LoVo (cell line): ENCODE results near the gene PLCB1.
A peak's percentile ranks its signal among the peaks of the same experiment; 100 is the strongest.

Source experiments
- DNase-seq: peaks from one replicate; pipeline ENCODE4 v3.0.0-alpha.2; 2016; ENCODE audit warnings: low spot score

The PLCB1 gene

GRCh38 chr20:8303651-8304050 is 171.6 kb downstream of the PLCB1 start:
- DNase-seq: no peak

GRCh38 chr20:8304124-8304816 is 172.2 kb downstream of the PLCB1 start:
- no peak for DNase-seq

- peak; percentile 10 for DNase-seq
Measured at GRCh38 chr20:8305449-8305978, 173.4 kb downstream of the PLCB1 start.

- no peak for DNase-seq
Measured at GRCh38 chr20:8306937-8307336, 174.9 kb downstream of the PLCB1 start.

- DNase-seq: no peak
Measured at GRCh38 chr20:8309634-8310033, 177.6 kb downstream of the PLCB1 start.

- DNase-seq: no peak
Measured at GRCh38 chr20:8310618-8311017, 178.6 kb downstream of the PLCB1 start.

- DNase-seq: no peak
Measured at GRCh38 chr20:8313073-8313472, 181.0 kb downstream of the PLCB1 start.

GRCh38 chr20:8315639-8316573 is 183.8 kb downstream of the PLCB1 start:
- no peak for DNase-seq

- DNase-seq: no peak
Measured at GRCh38 chr20:8317448-8317847, 185.4 kb downstream of the PLCB1 start.

- no peak for DNase-seq
Measured at GRCh38 chr20:8318965-8319625, 187.0 kb downstream of the PLCB1 start.

- no peak for DNase-seq
Measured at GRCh38 chr20:8320306-8320705, 188.2 kb downstream of the PLCB1 start.

GRCh38 chr20:8321001-8321400 is 188.9 kb downstream of the PLCB1 start:
- DNase-seq: no peak

GRCh38 chr20:8322662-8323217 is 190.7 kb downstream of the PLCB1 start:
- DNase-seq: no peak

GRCh38 chr20:8326191-8326590 is 194.1 kb downstream of the PLCB1 start:
- no peak for DNase-seq

GRCh38 chr20:8326899-8327298 is 194.8 kb downstream of the PLCB1 start:
- no peak for DNase-seq

- DNase-seq: no peak
Measured at GRCh38 chr20:8328189-8328588, 196.1 kb downstream of the PLCB1 start.

- DNase-seq: no peak
Measured at GRCh38 chr20:8330319-8330784, 198.3 kb downstream of the PLCB1 start.

- DNase-seq: no peak
Measured at GRCh38 chr20:8330785-8331695, 199.0 kb downstream of the PLCB1 start.

GRCh38 chr20:8331740-8332412 is 199.8 kb downstream of the PLCB1 start:
- no peak for DNase-seq

GRCh38 chr20:8334641-8335040 is 202.6 kb downstream of the PLCB1 start:
- DNase-seq: no peak
